ENCODE results near the gene LUC7L2.

Gene LUC7L2

GRCh38 chr7:139450851-139451250 lies 91.2 kb downstream of the LUC7L2 start:
- no peak for TF ChIP-seq MAX (IDR thresholded peaks at IDR 0.05; ENCODE audit: low read depth, low read length)
- TF ChIP-seq POLR2A (IDR thresholded peaks at IDR 0.05; ENCODE audit: extremely low read depth, insufficient read length) = no peak
- TF ChIP-seq MYC (IDR thresholded peaks at IDR 0.05; ENCODE audit: low read depth, low read length) = no peak
- no peak for TF ChIP-seq CTCF (IDR thresholded peaks at IDR 0.05; ENCODE audit: low read depth, low read length)
- H3K4me3 ChIP-seq (ENCODE audit: low read depth, low read length) = no peak overlapping the region
- DNase-seq (ENCODE audit: low read depth) = no peak

DNA sequence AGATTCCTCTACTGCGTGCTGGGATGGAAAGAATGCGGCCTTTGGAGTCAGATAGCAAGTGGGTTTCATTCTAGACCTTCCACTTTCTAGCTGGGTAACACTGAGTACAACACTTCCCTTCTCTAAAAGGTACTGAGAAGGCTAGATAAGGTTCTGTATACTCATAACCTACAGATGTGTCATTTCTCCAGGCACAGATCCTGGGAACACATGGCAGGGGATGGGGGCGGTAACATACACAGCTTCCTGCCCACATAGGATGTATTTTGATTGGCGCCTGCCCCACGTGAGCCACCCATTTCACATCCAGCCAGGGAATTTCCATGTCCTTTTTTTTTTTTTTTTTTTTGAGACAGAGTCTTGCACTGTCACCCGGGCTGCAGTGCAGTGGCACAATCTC lies 91.9 kb downstream of the LUC7L2 start:
- TF ChIP-seq CTCF (IDR thresholded peaks at IDR 0.05; ENCODE audit: low read depth, low read length) (no peak), POLR2A (IDR thresholded peaks at IDR 0.05; ENCODE audit: extremely low read depth, insufficient read length) (no peak), MAX (IDR thresholded peaks at IDR 0.05; ENCODE audit: low read depth, low read length) (no peak), MYC (IDR thresholded peaks at IDR 0.05; ENCODE audit: low read depth, low read length) (no peak)
- no peak overlapping the region for H3K4me3 ChIP-seq (ENCODE audit: low read depth, low read length)
- DNase-seq (ENCODE audit: low read depth) = no peak

DNA sequence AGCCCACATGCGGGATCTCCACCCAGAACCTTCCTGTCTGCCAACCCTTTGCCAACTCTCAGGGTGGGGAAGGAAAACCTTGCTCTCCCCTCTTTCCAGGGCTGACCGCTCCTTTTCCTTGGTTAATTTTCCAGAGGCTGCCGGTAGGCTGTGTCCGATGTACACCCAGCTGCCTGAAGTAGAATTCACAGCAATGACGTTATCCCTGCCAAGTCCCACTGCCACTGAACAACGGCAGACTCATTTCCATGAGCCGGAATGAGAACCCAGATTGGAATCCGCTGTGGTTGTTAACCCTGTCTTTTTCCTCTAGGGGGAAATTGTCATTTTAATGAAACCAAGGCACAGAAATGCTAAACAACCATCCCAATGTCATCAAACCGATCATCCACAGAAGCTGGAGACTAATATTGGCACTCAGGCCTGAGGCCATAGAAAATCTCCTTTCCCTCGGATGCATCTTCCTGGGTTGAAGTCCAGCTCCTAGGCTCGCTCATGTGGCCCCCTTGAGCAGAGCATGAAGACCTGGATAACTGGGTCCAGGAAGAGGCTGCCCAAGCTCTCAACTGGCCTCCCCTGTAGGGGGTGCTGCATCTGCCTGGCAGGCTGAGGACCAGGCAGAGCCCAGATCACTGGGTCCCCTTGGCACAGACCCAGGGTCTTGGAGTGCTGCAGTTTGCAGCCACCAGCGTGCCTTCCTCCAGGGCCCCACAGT lies 93.4 kb downstream of the LUC7L2 start:
- H3K4me3 ChIP-seq (ENCODE audit: low read depth, low read length) = no peak overlapping the region
- TF ChIP-seq CTCF (IDR thresholded peaks at IDR 0.05; ENCODE audit: low read depth, low read length) (peak; percentile 31), POLR2A (IDR thresholded peaks at IDR 0.05; ENCODE audit: extremely low read depth, insufficient read length) (no peak)
- DNase-seq (ENCODE audit: low read depth) = no peak

DNA sequence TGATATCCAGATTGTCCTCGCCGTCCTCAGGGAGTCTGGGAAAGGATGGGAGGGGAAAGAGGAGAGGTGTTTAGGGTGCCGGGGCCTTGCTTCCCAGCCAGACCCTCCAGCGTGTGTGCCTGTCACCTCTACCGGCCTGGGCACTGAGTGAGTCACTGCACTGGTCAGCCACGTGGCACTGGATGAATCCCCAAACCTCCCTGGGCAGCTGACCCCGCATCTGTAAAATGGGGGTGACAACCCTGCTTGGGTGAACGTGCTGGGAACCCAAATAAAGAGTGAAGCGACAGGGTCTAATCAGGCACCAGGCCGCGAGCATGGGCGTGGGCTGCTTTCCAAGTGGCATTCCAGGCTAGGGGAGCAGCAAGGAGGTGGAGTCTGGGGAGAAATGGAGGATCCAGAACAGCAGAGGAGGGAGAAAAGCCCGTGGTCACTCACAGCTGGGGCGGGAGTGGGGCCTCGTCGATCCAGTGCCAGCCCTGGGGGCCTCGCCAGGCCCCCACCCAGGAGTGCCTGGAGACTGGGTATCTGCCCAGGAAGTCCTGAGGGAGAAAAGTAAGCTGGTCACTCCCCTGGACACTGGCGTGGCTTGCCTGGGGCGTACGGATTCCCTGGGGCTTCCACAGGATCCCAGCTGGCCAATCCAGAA lies 94.1 kb downstream of the LUC7L2 start:
- DNase-seq (ENCODE audit: low read depth) = no peak
- TF ChIP-seq CTCF (IDR thresholded peaks at IDR 0.05; ENCODE audit: low read depth, low read length) = no peak
- no peak for TF ChIP-seq POLR2A (IDR thresholded peaks at IDR 0.05; ENCODE audit: extremely low read depth, insufficient read length)
- TF ChIP-seq MAX (IDR thresholded peaks at IDR 0.05; ENCODE audit: low read depth, low read length) = no peak
- TF ChIP-seq MYC (IDR thresholded peaks at IDR 0.05; ENCODE audit: low read depth, low read length) = no peak
- no peak overlapping the region for H3K4me3 ChIP-seq (ENCODE audit: low read depth, low read length)

GRCh38 chr7:139455789-139456188 lies 96.1 kb downstream of the LUC7L2 start:
- DNase-seq (ENCODE audit: low read depth) = no peak

More at GRCh38 chr7:139455789-139456188, 96.1 kb downstream of the LUC7L2 start:
- TF ChIP-seq CTCF (IDR thresholded peaks at IDR 0.05; ENCODE audit: low read depth, low read length) (no peak), MAX (IDR thresholded peaks at IDR 0.05; ENCODE audit: low read depth, low read length) (no peak), POLR2A (IDR thresholded peaks at IDR 0.05; ENCODE audit: extremely low read depth, insufficient read length) (no peak)
- H3K4me3 ChIP-seq (ENCODE audit: low read depth, low read length) = no peak overlapping the region
